Heart right ventricle (tissue), 16 donors: Measurements from ENCODE around the gene MKKS. TPM values are rescaled to one million over a fixed set of nuclear protein-coding genes. Genes with fewer than 3 reads are reported as not detected.

Source experiments
- ATAC-seq, 8 donors: fragments of 200-7000 bp; cut with Tn5 transposase; one replicate each; pipeline ENCODE4 v1.9.1; 2020; ENCODE audit warnings: mild to moderate bottlenecking in 8 of 8, moderate library complexity in 8 of 8, moderate number of reproducible peaks in 1 of 8
- DNase-seq, 2 donors: peaks; one replicate each; pipeline ENCODE4 v3.0.0-alpha.2; 2020
- H3K27ac ChIP-seq, 10 donors: fragments of 200-600 bp; sonication (generic) in 2 of 10; one replicate each; pipeline versions ENCODE4 v1.5.0 to v1.8.0; 2020 to 2022; ENCODE audit warnings: mild to moderate bottlenecking in 3 of 10
- H3K27me3 ChIP-seq, 7 donors: fragments of 200-600 bp; one replicate each; pipeline ENCODE4 v1.8.0; 2021 to 2022; ENCODE audit warnings: mild to moderate bottlenecking in 2 of 7
- H3K36me3 ChIP-seq, 9 donors: fragments of 200-600 bp; sonication (generic) in 1 of 9; one replicate each; pipeline versions ENCODE4 v1.5.0 to v1.8.0; 2020 to 2022; ENCODE audit warnings: mild to moderate bottlenecking in 2 of 9
- H3K4me1 ChIP-seq, 9 donors: fragments of 200-600 bp; sonication (generic) in 1 of 9; one replicate each; pipeline versions ENCODE4 v1.5.0 to v1.8.0; 2020 to 2022; ENCODE audit warnings: mild to moderate bottlenecking in 4 of 9
- H3K4me3 ChIP-seq, 10 donors: fragments of 200-600 bp; sonication (generic) in 2 of 10; one replicate each; pipeline versions ENCODE4 v1.5.0 to v1.8.0; 2020 to 2022; ENCODE audit warnings: mild to moderate bottlenecking in 7 of 10, moderate library complexity in 2 of 10
- H3K9me3 ChIP-seq, 11 donors: fragments of 200-600 bp in 10 of 11; sonication (generic) in 2 of 11; one replicate each; pipeline versions ENCODE4 v1.5.0 to v1.8.0; 2013 to 2022; ENCODE audit warnings: mild to moderate bottlenecking in 2 of 11, control low read depth in 1 of 11, moderate library complexity in 1 of 11
- CTCF ChIP-seq, 9 donors: fragments of 200-600 bp; sonication (generic) in 2 of 9; IDR thresholded peaks; one replicate each; pipeline versions ENCODE4 v1.5.0 to v1.8.0; 2021 to 2022; ENCODE audit warnings: antibody characterized with exemption in 9 of 9, mild to moderate bottlenecking in 5 of 9, moderate library complexity in 1 of 9
- WGBS, 2 donors: extraction: QIAGEN DNeasy Blood & Tissue Kit; methylation state at CpG; one replicate each; pipeline ENCODE4 v1.1.7; 2013; ENCODE audit warnings: inconsistent platforms in 1 of 2; 5-methylcytosine and 5-hydroxymethylcytosine counted together
- intact Hi-C, 10 donors: fragments of 100-400 bp; cut with DNase I; formaldehyde crosslinking; loops; one replicate each; pipeline versions ENCODE4 v1.11.1 to v1.14.2; 2022
- polyA plus RNA-seq, 2 donors: library from polyadenylated mRNA; stranded (reverse); fragments of 200-250 nt; gene quantifications; one replicate each; pipeline ENCODE4 v1.2.3, GENCODE V29; 2013
- total RNA-seq, 10 donors: library from RNA; stranded (reverse); fragmentation: NEBNext Ultra II Directional in 3 of 10; extraction: Animal tissue kit (Norgen Biotek cat#: 25700) in 3 of 10; gene quantifications; one replicate each; pipeline versions ENCODE4 v1.2.1 to v1.2.4, GENCODE V29; 2021 to 2023
- donor health status: Arrhythmogenic right ventricular cardiomyopathy.
- donor health status: ischemic (EF 13 %, LVEDD 7.1; RV severe dilation, severe dysfunction).
- donor health status: healthy with polysubstance abuse.
- donor health status: DM: no; HTN: yes; CAD: no.
- donor health status: DM: no; HTN: no; CAD: no.
- donor health status: ischemic (EF 25% LVEDD 6.9; RV normal size, moderate dysfunction).
- donor health status: ischemic (EF 25% LVEDD 5.7; RV mildly dilated, moderate dysfunction).
- donor health status: healthy.
- donor health status: DM: yes; HTN: yes; CAD: no.
- donor health status: Ischemic cardiomyopathy.
- donor health status: ischemic (EF 35%, LVEDD 5.7; RV mildly dilated, moderate dysfunction).
- donor health status: nonischemic (EF 11% LVEDD 7.7; RV severe dilation, severe dysfunction).
- donor health status: DM: yes; HTN: yes; CAD: no.
- donor health status: PGD.
- donor health status: ischemic (EF 29% LVEDD 5.4; RV normal size, mild dysfunction).
- donor health status: nonischemic (EF 23%, LVEDD 6.1; RV moderate dilation, normal function).

Gene MKKS
- total and polyA plus RNA-seq, 12 donors, result 13.6 to 30.7 (median 19.4) TPM

- no peak for DNase-seq
- no peaks in the 10 kb centered on the region for H3K27me3 ChIP-seq
- peaks cover 0 to 40% (median 19%) of the 10 kb centered on the region in 9 donors for H3K4me1 ChIP-seq
- WGBS, 2 donors, result 94 to 97% methylated on average over 1 of the region's 1 CpG
- no peaks in the 10 kb centered on the region for H3K9me3 ChIP-seq
- no peak overlapping the region for H3K4me3 ChIP-seq
- H3K36me3 ChIP-seq, result no peaks in the 10 kb centered on the region
- ATAC-seq, result no peak
- no peak for TF ChIP-seq CTCF (IDR thresholded peaks at IDR 0.05)
- intact Hi-C loops, result loop anchor here in 2 of 10 donors (10.0 kb wide), 2 partner anchors 177 to 1067 kb away; no protein-coding TSS in a partner anchor
- no peak overlapping the region for H3K27ac ChIP-seq
Observed at GRCh38 chr20:10478205-10478604, 44.2 kb upstream of the MKKS start.

GRCh38 chr20:10476319-10476724 is 42.3 kb upstream of the MKKS start:
- Histone ChIP-seq H3K36me3 (no peaks in the 10 kb centered on the region), H3K27ac (no peak overlapping the region), H3K4me1 (peaks cover 0 to 44% (median 21%) of the 10 kb centered on the region in 9 donors), H3K4me3 (no peak overlapping the region), H3K27me3 (no peaks in the 10 kb centered on the region), H3K9me3 (peaks cover 0 to 5% (median 0%) of the 10 kb centered on the region in 11 donors)
- WGBS, 2 donors, result 73 to 79% methylated on average over 3 of the region's 3 CpGs
- DNase-seq, result no peak
- peak in 1 of 9 donors; percentile 22 for TF ChIP-seq CTCF (IDR thresholded peaks at IDR 0.05)
- intact Hi-C loops, result loop anchor here in 2 of 10 donors (10.0 kb wide), 2 partner anchors 178 to 1068 kb away; no protein-coding TSS in a partner anchor
- ATAC-seq, result peak in 6 of 8 donors; percentile 32 to 71 (median 48)

GRCh38 chr20:10475225-10475624 is 41.2 kb upstream of the MKKS start:
- DNase-seq (no peak), ATAC-seq (peak in 5 of 8 donors; percentile 6 to 47 (median 38))
- Histone ChIP-seq H3K4me3 (no peak overlapping the region), H3K27me3 (no peaks in the 10 kb centered on the region), H3K27ac (peak overlapping the region in 6 of 10 donors; percentile 5 to 73 (median 50)), H3K36me3 (no peaks in the 10 kb centered on the region), H3K4me1 (peaks cover 0 to 47% (median 22%) of the 10 kb centered on the region in 9 donors), H3K9me3 (peaks cover 0 to 5% (median 0%) of the 10 kb centered on the region in 11 donors)
- WGBS, 2 donors, result 79 to 84% methylated on average over 2 of the region's 2 CpGs
- TF ChIP-seq CTCF (IDR thresholded peaks at IDR 0.05), result no peak
- intact Hi-C loops, result loop anchor here in 2 of 10 donors (10.0 kb wide), 2 partner anchors 180 to 1070 kb away; no protein-coding TSS in a partner anchor

GRCh38 chr20:10474606-10475184 is 40.7 kb upstream of the MKKS start:
- intact Hi-C loops, result loop anchor here in 3 of 10 donors (5.0 to 10.0 kb wide), 3 partner anchors 180 to 1070 kb away; no protein-coding TSS in a partner anchor
- Histone ChIP-seq H3K4me1 (peaks cover 0 to 52% (median 27%) of the 10 kb centered on the region in 9 donors), H3K27me3 (no peaks in the 10 kb centered on the region), H3K27ac (peak overlapping the region in 7 of 10 donors; percentile 5 to 73 (median 47)), H3K4me3 (no peak overlapping the region), H3K9me3 (peaks cover 0 to 5% (median 0%) of the 10 kb centered on the region in 11 donors), H3K36me3 (no peaks in the 10 kb centered on the region)
- WGBS, 2 donors, result 64 to 70% methylated on average over 11 of the region's 11 CpGs
- no peak for TF ChIP-seq CTCF (IDR thresholded peaks at IDR 0.05)
- ATAC-seq (peak in 7 of 8 donors; percentile 51 to 80 (median 65)), DNase-seq (peak; percentile 29 to 35)
